Endothelial cell of umbilical vein (primary cell): ENCODE results near the gene SPAG5. TPM values are rescaled to one million over a fixed set of nuclear protein-coding genes. Genes with fewer than 3 reads are reported as not detected.

Experiments used
- BruUV-seq: library from RNA; stranded (reverse); fragments of 400-500 nt; replicated peaks from 2 replicates; lab custom pipeline; 2021; lab: Mats Ljungman, UMichigan
- CTCF ChIA-PET: fragments of 300-600, 350-600 bp; sonication (Branson Sonifier 250); formaldehyde crosslinking; loops from one replicate; lab custom pipeline; 2021; ENCODE audit warnings: antibody characterized with exemption, inconsistent platforms; lab: Charles Lee
- POLR2A ChIA-PET: fragments of 300-600, 350-600 bp; sonication (Branson Sonifier 250); formaldehyde crosslinking; loops from one replicate; lab custom pipeline; 2021; ENCODE audit warnings: antibody characterized with exemption, inconsistent platforms; lab: Charles Lee
- DNase-seq: peaks from one replicate; pipeline ENCODE4 v3.0.0-alpha.2; 2011; ENCODE audit warnings: low read depth, low spot score
- FAIRE-seq: peaks from 2 replicates; lab custom pipeline; 2011; peaks lifted over from hg19 to GRCh38; lab: Jason Lieb, UNC
- H2AFZ ChIP-seq: 2 replicates; pipeline ENCODE4 v1.6.0; 2012; ENCODE audit warnings: low read depth, low read length, control low read depth, inconsistent platforms
- H3K27ac ChIP-seq: 2 replicates; pipeline ENCODE4 v1.5.1; 2011; ENCODE audit warnings: low read depth, mild to moderate bottlenecking, control low read depth, low read length, moderate library complexity; ENCODE audit not compliant: insufficient read depth
- H3K27me3 ChIP-seq, 2 experiments: 2 replicates each; pipeline versions ENCODE4 v1.6.0 to v1.6.1; 2011; ENCODE audit warnings: low read length in 2 of 2, mixed read lengths in 1 of 2; ENCODE audit not compliant: control insufficient read depth in 2 of 2, insufficient read depth in 2 of 2
- H3K36me3 ChIP-seq, 2 experiments: 2 replicates in 1 of 2; 3 replicates in 1 of 2; pipeline ENCODE4 v1.5.1; 2011; ENCODE audit warnings: low read length in 2 of 2, mild to moderate bottlenecking in 1 of 2, moderate library complexity in 1 of 2; ENCODE audit not compliant: control insufficient read depth in 2 of 2, insufficient read depth in 2 of 2; ENCODE audit errors: extremely low read depth in 1 of 2
- H3K4me1 ChIP-seq: 3 replicates; pipeline ENCODE4 v1.5.1; 2011; ENCODE audit warnings: mild to moderate bottlenecking, low read length; ENCODE audit not compliant: control insufficient read depth, insufficient read depth; ENCODE audit errors: extremely low read depth
- H3K4me2 ChIP-seq: 2 replicates; pipeline ENCODE4 v1.6.1; 2011; ENCODE audit warnings: low read length, control low read depth, mixed read lengths; ENCODE audit not compliant: insufficient read depth
- H3K4me3 ChIP-seq, 3 experiments: fragments of 200-600 bp in 1 of 3; sonication (generic), shearing (Covaris generic) in 1 of 3; replicated peaks in 1 of 3; 2 replicates each; pipeline ENCODE4 v1.5.1; 2011 to 2016; ENCODE audit warnings: control low read depth in 3 of 3, low read length in 3 of 3, mild to moderate bottlenecking in 2 of 3, inconsistent platforms in 1 of 3, low read depth in 1 of 3, moderate library complexity in 1 of 3; ENCODE audit not compliant: insufficient read depth in 1 of 3
- H3K79me2 ChIP-seq: 2 replicates; pipeline ENCODE4 v1.6.0; 2012; ENCODE audit warnings: low read length, inconsistent platforms; ENCODE audit not compliant: control insufficient read depth, insufficient read depth
- H3K9ac ChIP-seq: replicated peaks from 2 replicates; pipeline ENCODE3; 2011; ENCODE audit warnings: low read length, control low read depth; ENCODE audit not compliant: insufficient read depth; ENCODE audit errors: extremely low read depth
- H3K9me1 ChIP-seq: replicated peaks from 3 replicates; pipeline ENCODE4 v1.6.0; 2011; ENCODE audit warnings: mild to moderate bottlenecking, low read length; ENCODE audit not compliant: control insufficient read depth, insufficient read depth; ENCODE audit errors: extremely low read depth
- H3K9me3 ChIP-seq: replicated peaks from 2 replicates; pipeline ENCODE4 v1.5.1; 2012; ENCODE audit warnings: low read length, inconsistent platforms; ENCODE audit not compliant: control insufficient read depth, insufficient read depth
- H4K20me1 ChIP-seq: replicated peaks from 2 replicates; pipeline ENCODE3; 2011; ENCODE audit warnings: mild to moderate bottlenecking, low read length; ENCODE audit not compliant: control insufficient read depth, insufficient read depth; ENCODE audit errors: extremely low read depth
- CTCF ChIP-seq, 2 donors: IDR thresholded peaks; 1 replicate in 1 of 2; 2 replicates in 1 of 2; pipeline ENCODE4 v1.5.1; 2011; ENCODE audit warnings: low read length in 2 of 2, mild to moderate bottlenecking in 2 of 2, moderate library complexity in 2 of 2, control low read depth in 1 of 2, inconsistent platforms in 1 of 2, low read depth in 1 of 2; ENCODE audit not compliant: insufficient read depth in 1 of 2; ENCODE audit errors: extremely low read depth in 1 of 2
- EZH2 ChIP-seq: IDR thresholded peaks from 2 replicates; pipeline ENCODE4 v1.6.1; 2012; ENCODE audit warnings: borderline replicate concordance, low read depth, mild to moderate bottlenecking, moderate library complexity, low read length, inconsistent platforms; ENCODE audit not compliant: severe bottlenecking
- FOS ChIP-seq: IDR thresholded peaks from 2 replicates; pipeline ENCODE4 v1.6.1; 2011; ENCODE audit warnings: mild to moderate bottlenecking, low read length, moderate library complexity, borderline replicate concordance; ENCODE audit not compliant: insufficient read depth
- GATA2 ChIP-seq: IDR thresholded peaks from 2 replicates; pipeline ENCODE4 v1.7.0; 2011; ENCODE audit warnings: low read depth, mild to moderate bottlenecking, moderate library complexity, mixed read lengths, low read length; ENCODE audit not compliant: insufficient read length, insufficient read depth
- JUN ChIP-seq: IDR thresholded peaks from 2 replicates; pipeline ENCODE4 v1.6.1; 2011; ENCODE audit warnings: borderline replicate concordance, low read depth; ENCODE audit not compliant: insufficient read length, insufficient read depth
- MAX ChIP-seq: IDR thresholded peaks from 2 replicates; pipeline ENCODE4 v1.6.1; 2011; ENCODE audit not compliant: insufficient read depth, insufficient read length
- MYC ChIP-seq: IDR thresholded peaks from one replicate; pipeline ENCODE4 v1.6.1; 2011; ENCODE audit warnings: mild to moderate bottlenecking, low read depth, low read length
- POLR2A ChIP-seq: IDR thresholded peaks from 2 replicates; pipeline ENCODE4 v1.6.1; 2012; ENCODE audit warnings: low read depth, mild to moderate bottlenecking, control low read depth, low read length
- POLR2AphosphoS5 ChIP-seq: IDR thresholded peaks from 2 replicates; pipeline ENCODE4 v1.6.1; 2012; ENCODE audit warnings: low read depth, mild to moderate bottlenecking, control low read depth, low read length, moderate library complexity; ENCODE audit not compliant: insufficient read depth
- dilution Hi-C: fragments of 300-500 bp; cut with MboI; formaldehyde crosslinking; loops from one replicate; pipeline ENCODE4 v1.15.0; 2019; ENCODE audit warnings: low sequenced_read_pairs; ENCODE audit not compliant: extremely low pct_ligation_motif_present
- intact Hi-C: fragments of 100-400 bp; cut with micrococcal nuclease; formaldehyde crosslinking; loops from one replicate; pipeline ENCODE4 v1.10.0; 2022
- polyA plus RNA-seq, 4 experiments: library from polyadenylated mRNA; depleted of rRNA in 3 of 4; stranded (reverse) in 3 of 4; unstranded in 1 of 4; fragments of >200 nt; gene quantifications; 2 replicates each; pipeline versions ENCODE4 v1.2.1 to v1.2.3, GENCODE V29; 2011 to 2012; ENCODE audit warnings: missing spikeins in 1 of 4
- total RNA-seq: library from RNA; stranded (reverse); gene quantifications from 2 replicates; pipeline ENCODE4 v1.2.3, GENCODE V29; 2021

SPAG5 gene
- total and polyA plus RNA-seq, 2 donors (not counting 3 experiments of a cell fraction or from before 2014, with no cell fraction given) = 31.7 to 85.4 TPM

GRCh38 chr17:28573521-28573920 is 25.3 kb downstream of the SPAG5 start:
- H3K4me2 ChIP-seq = no peak overlapping the region
- ChIA-PET CTCF (no interaction called here), POLR2A (no interaction called here)
- intact Hi-C loops = no loop called here
- TF ChIP-seq JUN = no peak
- TF ChIP-seq EZH2 = no peak
- no peak for TF ChIP-seq CTCF (IDR thresholded peaks at IDR 0.05; ENCODE audit: extremely low read depth in 1 of 2, insufficient read depth in 1 of 2, low read depth in 1 of 2, low read length in 2 of 2)
- no peak for TF ChIP-seq FOS
- TF ChIP-seq MAX = no peak
- no peak for TF ChIP-seq GATA2
- TF ChIP-seq POLR2AphosphoS5 = no peak
- TF ChIP-seq POLR2A = no peak
- TF ChIP-seq MYC = no peak
- no peak overlapping the region for H2AFZ ChIP-seq
- no TSS peak for BruUV-seq
- no peak overlapping the region for H3K27ac ChIP-seq
- H3K4me1 ChIP-seq = peaks cover 12% of the 10 kb centered on the region
- no peak overlapping the region for H3K9ac ChIP-seq
- H3K9me1 ChIP-seq = no peaks in the 10 kb centered on the region
- H3K79me2 ChIP-seq = peaks cover 14% of the 10 kb centered on the region
- no peaks in the 10 kb centered on the region for H3K27me3 ChIP-seq
- FAIRE-seq (no peak), DNase-seq (no peak)
- H3K4me3 ChIP-seq = no peak overlapping the region
- peaks cover 0 to 2% of the 10 kb centered on the region in 2 experiments for H3K36me3 ChIP-seq
- dilution Hi-C loops = no loop called here
- H4K20me1 ChIP-seq = no peaks in the 10 kb centered on the region
- no peaks in the 10 kb centered on the region for H3K9me3 ChIP-seq
